ENCODE results near the gene NAT9.

The NAT9 gene

DNA sequence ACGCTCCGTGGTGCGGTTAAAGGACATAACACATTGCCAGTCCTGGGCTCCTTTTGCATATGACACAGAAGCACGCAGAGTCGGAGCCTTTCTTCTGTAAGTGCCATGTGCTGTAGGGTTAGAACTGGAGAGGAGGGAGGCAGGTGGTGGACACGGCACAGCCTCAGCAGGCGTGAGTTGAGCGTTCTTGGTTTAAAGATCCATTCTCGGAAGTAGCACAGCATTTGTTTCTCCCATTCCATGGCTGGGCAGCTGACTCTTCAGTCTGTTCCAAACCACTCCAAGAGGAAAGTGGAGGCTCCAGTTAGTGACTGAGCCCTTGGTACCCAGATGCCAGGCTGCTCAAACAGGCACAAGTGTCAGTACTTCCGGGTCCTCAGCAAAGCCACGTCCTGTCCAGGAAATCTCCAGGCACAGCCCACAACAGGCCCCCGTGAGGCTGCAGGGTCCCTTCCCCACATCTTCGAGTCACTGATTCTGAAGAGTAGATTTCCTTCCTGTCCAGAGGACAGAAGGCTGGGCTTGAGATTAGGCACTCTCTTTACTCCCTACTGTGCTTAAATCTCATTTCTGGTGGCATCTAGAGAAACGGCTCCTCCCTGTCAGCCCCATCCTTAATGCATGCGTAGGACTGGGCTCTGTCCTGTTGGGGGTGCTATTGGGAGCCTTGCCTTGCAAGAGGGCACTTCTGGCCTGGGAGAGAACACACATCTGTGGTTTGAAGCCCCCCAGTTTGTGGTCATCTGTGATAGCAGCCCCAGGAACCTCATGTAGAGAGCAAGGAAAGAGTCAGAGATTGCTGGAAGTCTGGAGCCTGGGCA lies 39.6 kb upstream of the NAT9 start:
- no peak overlapping the region for H3K27ac ChIP-seq (ENCODE audit: insufficient read depth, low read length, poor library complexity, severe bottlenecking)
- no peaks in the 10 kb centered on the region for H3K27me3 ChIP-seq (replicated peaks; ENCODE audit: control insufficient read depth, insufficient read depth, low read length, poor library complexity, severe bottlenecking)
- peaks cover 29% of the 10 kb centered on the region for H3K36me3 ChIP-seq (ENCODE audit: control insufficient read depth, insufficient read depth, low read length)
- no peak overlapping the region for H3K4me3 ChIP-seq (ENCODE audit: insufficient read depth, low read depth, low read length, poor library complexity, severe bottlenecking)
- H3K9me3 ChIP-seq (ENCODE audit: control insufficient read depth, low read length): no peaks in the 10 kb centered on the region
- H3K4me1 ChIP-seq (ENCODE audit: control insufficient read depth, insufficient read depth, low read length, poor library complexity, severe bottlenecking): no peaks in the 10 kb centered on the region
- DNase-seq: no peak

DNA sequence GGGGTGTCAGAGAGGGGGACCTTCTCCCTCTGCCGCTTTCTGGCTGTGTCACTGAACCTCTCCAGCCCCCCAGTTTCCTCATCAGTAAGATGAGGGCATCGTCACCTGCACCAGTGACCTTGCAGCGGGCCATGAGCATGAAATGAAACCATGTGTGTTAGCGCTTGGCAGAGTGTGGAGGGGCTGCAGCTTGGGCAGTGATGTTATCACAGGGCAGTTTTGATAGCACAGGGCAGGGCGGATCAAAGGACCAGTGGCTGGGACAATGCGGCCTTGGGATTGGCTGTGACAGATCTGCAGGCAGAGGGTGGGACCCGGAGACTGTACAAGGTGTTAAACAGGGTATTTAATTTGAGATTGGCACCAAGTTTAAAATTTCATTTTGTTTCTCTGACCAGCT lies 38.9 kb upstream of the NAT9 start:
- Histone ChIP-seq H3K27ac (ENCODE audit: insufficient read depth, low read length, poor library complexity, severe bottlenecking) (no peak overlapping the region), H3K4me1 (ENCODE audit: control insufficient read depth, insufficient read depth, low read length, poor library complexity, severe bottlenecking) (no peaks in the 10 kb centered on the region), H3K9me3 (ENCODE audit: control insufficient read depth, low read length) (no peaks in the 10 kb centered on the region), H3K27me3 (replicated peaks; ENCODE audit: control insufficient read depth, insufficient read depth, low read length, poor library complexity, severe bottlenecking) (no peaks in the 10 kb centered on the region), H3K4me3 (ENCODE audit: insufficient read depth, low read depth, low read length, poor library complexity, severe bottlenecking) (no peak overlapping the region), H3K36me3 (ENCODE audit: control insufficient read depth, insufficient read depth, low read length) (peaks cover 25% of the 10 kb centered on the region)
- no peak for DNase-seq

DNA sequence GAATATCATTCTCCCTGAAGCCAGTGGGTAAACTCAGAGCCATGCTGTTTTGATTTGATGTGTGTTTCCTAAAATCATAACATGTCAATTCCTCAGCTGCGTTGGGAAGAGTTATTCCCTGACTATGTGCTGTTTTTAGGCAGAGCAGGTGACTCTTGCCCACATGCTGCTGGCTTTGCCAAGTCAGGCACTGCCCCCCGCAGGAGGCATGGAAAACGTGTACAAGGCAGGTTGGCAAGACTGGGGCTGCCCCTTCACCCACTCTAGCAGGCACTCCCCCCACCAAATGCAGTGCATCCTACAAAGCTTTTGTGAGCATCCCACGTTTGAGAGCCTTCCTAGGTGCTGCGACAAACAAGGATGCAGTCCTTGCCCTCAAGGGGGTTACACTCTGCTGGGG lies 38.3 kb upstream of the NAT9 start:
- DNase-seq: no peak
- H3K4me3 ChIP-seq (ENCODE audit: insufficient read depth, low read depth, low read length, poor library complexity, severe bottlenecking): no peak overlapping the region
- no peaks in the 10 kb centered on the region for H3K9me3 ChIP-seq (ENCODE audit: control insufficient read depth, low read length)
- peaks cover 23% of the 10 kb centered on the region for H3K36me3 ChIP-seq (ENCODE audit: control insufficient read depth, insufficient read depth, low read length)
- no peaks in the 10 kb centered on the region for H3K27me3 ChIP-seq (replicated peaks; ENCODE audit: control insufficient read depth, insufficient read depth, low read length, poor library complexity, severe bottlenecking)
- no peaks in the 10 kb centered on the region for H3K4me1 ChIP-seq (ENCODE audit: control insufficient read depth, insufficient read depth, low read length, poor library complexity, severe bottlenecking)
- no peak overlapping the region for H3K27ac ChIP-seq (ENCODE audit: insufficient read depth, low read length, poor library complexity, severe bottlenecking)

DNA sequence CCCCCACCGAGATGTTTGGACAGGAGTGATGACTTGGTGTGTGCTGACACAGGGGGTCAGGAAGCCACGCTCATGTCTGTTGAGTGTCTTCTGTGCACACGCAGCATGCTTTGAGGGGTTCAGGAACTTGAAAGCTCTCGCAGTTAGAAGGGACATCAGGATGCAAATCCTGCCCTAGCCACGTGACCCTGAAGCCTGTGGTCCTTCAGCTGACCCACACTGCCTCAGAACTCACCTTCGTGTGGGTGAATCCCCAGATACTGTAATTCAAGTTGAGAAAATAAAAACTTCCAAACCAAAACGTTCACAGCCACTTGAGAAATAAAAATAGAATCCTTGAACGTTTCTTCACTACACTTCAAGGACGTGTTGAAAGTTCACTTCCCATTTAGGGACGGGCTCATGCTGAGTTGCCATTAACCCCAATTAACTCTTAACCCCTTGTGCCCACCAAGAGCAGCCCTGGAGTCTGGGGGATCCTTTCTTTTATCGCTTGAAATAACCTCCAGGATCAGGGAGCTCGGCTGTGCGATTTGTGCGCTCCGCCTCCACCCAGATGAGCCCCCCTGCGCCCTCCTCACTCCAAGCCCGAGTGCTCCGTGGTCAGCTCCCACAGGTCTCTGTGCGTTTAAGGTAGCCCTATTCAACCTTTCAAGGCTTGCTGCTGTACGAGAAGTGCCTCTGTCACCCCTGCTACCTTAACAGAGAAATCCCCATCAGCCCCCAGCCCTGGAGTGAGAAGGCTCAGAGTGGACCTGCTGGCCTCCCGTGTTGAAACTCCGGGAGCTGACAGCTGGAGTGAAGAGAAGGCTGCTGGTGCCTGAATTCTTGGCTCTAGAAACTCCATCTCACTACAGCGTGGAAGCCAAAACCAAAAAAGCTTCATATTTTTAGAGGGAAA lies 36.2 kb upstream of the NAT9 start:
- Histone ChIP-seq H3K36me3 (ENCODE audit: control insufficient read depth, insufficient read depth, low read length) (peaks cover 11% of the 10 kb centered on the region), H3K4me3 (ENCODE audit: insufficient read depth, low read depth, low read length, poor library complexity, severe bottlenecking) (no peak overlapping the region), H3K4me1 (ENCODE audit: control insufficient read depth, insufficient read depth, low read length, poor library complexity, severe bottlenecking) (no peaks in the 10 kb centered on the region), H3K27ac (ENCODE audit: insufficient read depth, low read length, poor library complexity, severe bottlenecking) (no peak overlapping the region), H3K27me3 (replicated peaks; ENCODE audit: control insufficient read depth, insufficient read depth, low read length, poor library complexity, severe bottlenecking) (no peaks in the 10 kb centered on the region), H3K9me3 (ENCODE audit: control insufficient read depth, low read length) (no peaks in the 10 kb centered on the region)
- no peak for DNase-seq

DNA sequence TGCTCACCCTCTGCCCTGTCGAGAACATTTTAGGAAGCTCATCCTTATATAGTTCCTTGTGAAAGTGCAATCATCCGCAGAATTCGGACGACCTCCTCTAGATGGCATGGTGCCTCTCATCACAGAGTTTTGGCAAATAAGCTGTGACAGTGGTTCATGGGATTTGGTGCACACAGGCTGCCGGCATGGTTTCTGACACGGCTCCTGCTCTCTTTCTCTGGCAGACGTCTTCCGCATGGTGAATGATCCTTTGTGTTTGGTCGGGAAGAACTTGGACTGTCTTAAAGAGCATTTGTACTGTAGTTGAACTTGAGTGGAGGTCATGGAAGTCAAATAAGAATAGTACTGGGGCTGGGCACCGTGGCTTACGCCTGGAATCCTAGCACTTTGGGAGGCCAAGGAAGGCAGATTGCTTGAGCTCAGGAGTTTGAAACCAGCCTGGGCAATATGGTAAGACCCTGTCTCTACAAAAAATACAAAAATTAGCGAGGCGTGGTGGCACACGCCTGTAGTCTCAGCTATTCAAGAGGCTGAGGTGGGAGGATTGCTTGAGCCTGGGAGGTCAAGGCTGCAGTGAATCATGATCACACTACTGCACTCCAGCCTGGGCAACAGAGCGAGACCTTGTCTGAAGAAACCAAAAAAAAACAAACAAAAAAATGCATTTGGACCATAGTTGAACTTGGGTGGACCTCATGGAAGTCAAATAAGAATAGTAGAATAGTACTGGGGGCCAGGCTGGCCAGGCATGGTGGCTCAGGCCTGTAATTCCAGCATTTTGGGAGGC lies 34.7 kb upstream of the NAT9 start:
- no peak overlapping the region for H3K4me3 ChIP-seq (ENCODE audit: insufficient read depth, low read depth, low read length, poor library complexity, severe bottlenecking)
- no peak overlapping the region for H3K27ac ChIP-seq (ENCODE audit: insufficient read depth, low read length, poor library complexity, severe bottlenecking)
- no peaks in the 10 kb centered on the region for H3K4me1 ChIP-seq (ENCODE audit: control insufficient read depth, insufficient read depth, low read length, poor library complexity, severe bottlenecking)
- DNase-seq: no peak
- H3K9me3 ChIP-seq (ENCODE audit: control insufficient read depth, low read length): no peaks in the 10 kb centered on the region
- peaks cover 11% of the 10 kb centered on the region for H3K36me3 ChIP-seq (ENCODE audit: control insufficient read depth, insufficient read depth, low read length)
- H3K27me3 ChIP-seq (replicated peaks; ENCODE audit: control insufficient read depth, insufficient read depth, low read length, poor library complexity, severe bottlenecking): no peaks in the 10 kb centered on the region

DNA sequence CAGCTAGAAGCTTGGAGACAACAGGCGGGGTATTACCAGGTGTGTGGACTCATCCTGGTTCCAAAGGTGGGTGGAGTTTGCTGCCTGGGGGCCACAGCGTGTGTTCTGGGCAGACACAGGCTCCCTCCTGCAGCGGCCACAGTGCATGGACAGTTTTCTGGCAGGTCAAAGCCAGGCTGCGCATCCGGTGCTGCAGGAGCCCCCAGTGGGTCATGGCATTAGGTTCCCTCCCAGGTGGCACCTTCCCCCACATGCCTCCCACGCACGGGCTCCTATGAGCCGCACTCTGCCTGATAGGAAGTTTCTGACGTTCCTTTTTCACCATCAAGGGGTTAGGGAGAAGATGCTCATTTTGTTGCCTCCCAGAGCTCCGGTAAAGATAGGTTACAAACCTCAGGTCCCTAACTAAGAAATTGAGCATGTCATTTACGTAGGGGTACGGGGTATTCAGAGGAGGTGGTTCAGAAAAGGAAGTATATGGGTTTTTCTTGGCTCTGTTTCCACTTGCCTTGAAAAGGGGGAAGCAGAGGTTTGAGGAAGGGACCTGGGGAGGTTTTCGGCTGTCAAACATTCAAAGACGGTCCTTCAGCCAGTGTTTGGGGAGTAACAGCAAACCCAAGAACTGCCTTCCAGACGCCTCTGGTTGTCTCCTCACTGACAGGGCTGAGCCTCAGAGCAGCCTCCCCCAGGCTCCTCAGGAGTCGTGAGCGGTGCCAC lies 32.7 kb upstream of the NAT9 start:
- H3K36me3 ChIP-seq (ENCODE audit: control insufficient read depth, insufficient read depth, low read length): peaks cover 21% of the 10 kb centered on the region
- DNase-seq: no peak
- H3K9me3 ChIP-seq (ENCODE audit: control insufficient read depth, low read length): no peaks in the 10 kb centered on the region
- H3K27ac ChIP-seq (ENCODE audit: insufficient read depth, low read length, poor library complexity, severe bottlenecking): no peak overlapping the region
- no peak overlapping the region for H3K4me3 ChIP-seq (ENCODE audit: insufficient read depth, low read depth, low read length, poor library complexity, severe bottlenecking)
- no peaks in the 10 kb centered on the region for H3K27me3 ChIP-seq (replicated peaks; ENCODE audit: control insufficient read depth, insufficient read depth, low read length, poor library complexity, severe bottlenecking)
- no peaks in the 10 kb centered on the region for H3K4me1 ChIP-seq (ENCODE audit: control insufficient read depth, insufficient read depth, low read length, poor library complexity, severe bottlenecking)

DNA sequence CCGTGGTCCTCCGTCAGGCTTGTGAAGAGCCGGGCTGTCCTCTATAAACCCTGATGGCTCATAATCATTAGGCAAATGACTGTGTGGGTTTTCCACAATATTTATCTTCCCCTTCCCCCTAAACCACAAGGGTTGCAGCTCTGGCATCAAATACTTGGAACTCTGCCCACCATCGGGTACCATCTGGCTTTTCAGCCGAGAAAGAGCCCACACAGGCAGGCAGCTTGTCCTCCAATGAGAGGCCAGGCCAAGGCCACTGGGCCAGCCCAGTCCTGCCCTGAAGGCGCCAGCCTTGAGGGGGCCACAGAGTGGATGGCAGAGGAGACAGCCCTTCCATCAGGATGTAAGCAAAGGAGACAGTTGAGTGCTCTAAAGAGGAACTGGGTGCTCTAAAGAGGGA lies 31.8 kb upstream of the NAT9 start:
- Histone ChIP-seq H3K36me3 (ENCODE audit: control insufficient read depth, insufficient read depth, low read length) (peaks cover 22% of the 10 kb centered on the region), H3K4me3 (ENCODE audit: insufficient read depth, low read depth, low read length, poor library complexity, severe bottlenecking) (no peak overlapping the region), H3K27ac (ENCODE audit: insufficient read depth, low read length, poor library complexity, severe bottlenecking) (no peak overlapping the region), H3K4me1 (ENCODE audit: control insufficient read depth, insufficient read depth, low read length, poor library complexity, severe bottlenecking) (no peaks in the 10 kb centered on the region), H3K9me3 (ENCODE audit: control insufficient read depth, low read length) (no peaks in the 10 kb centered on the region), H3K27me3 (replicated peaks; ENCODE audit: control insufficient read depth, insufficient read depth, low read length, poor library complexity, severe bottlenecking) (no peaks in the 10 kb centered on the region)
- DNase-seq: no peak

DNA sequence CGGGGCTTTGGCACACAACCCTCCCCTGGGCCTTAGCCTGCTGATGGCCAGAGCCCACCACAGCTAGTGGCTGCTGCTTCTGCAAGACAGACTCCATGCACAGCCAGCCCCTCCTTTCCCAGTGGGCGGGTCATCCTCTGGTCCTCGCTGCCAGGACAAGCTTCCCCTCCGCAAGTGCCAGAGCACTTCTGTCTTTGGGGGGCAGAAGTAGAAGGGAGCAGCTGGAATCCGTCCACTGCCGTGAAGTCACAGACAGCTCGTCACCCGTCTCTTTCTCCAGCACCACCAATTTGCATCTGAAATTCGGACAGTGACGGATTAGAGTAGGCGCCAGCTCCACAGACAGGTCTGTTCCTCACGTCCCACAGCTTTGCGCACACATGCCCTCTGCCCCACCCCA lies 31.3 kb upstream of the NAT9 start:
- no peaks in the 10 kb centered on the region for H3K27me3 ChIP-seq (replicated peaks; ENCODE audit: control insufficient read depth, insufficient read depth, low read length, poor library complexity, severe bottlenecking)
- H3K4me3 ChIP-seq (ENCODE audit: insufficient read depth, low read depth, low read length, poor library complexity, severe bottlenecking): no peak overlapping the region
- H3K27ac ChIP-seq (ENCODE audit: insufficient read depth, low read length, poor library complexity, severe bottlenecking): no peak overlapping the region
- DNase-seq: no peak
- H3K9me3 ChIP-seq (ENCODE audit: control insufficient read depth, low read length): no peaks in the 10 kb centered on the region
- H3K4me1 ChIP-seq (ENCODE audit: control insufficient read depth, insufficient read depth, low read length, poor library complexity, severe bottlenecking): no peaks in the 10 kb centered on the region
- peaks cover 21% of the 10 kb centered on the region for H3K36me3 ChIP-seq (ENCODE audit: control insufficient read depth, insufficient read depth, low read length)

DNA sequence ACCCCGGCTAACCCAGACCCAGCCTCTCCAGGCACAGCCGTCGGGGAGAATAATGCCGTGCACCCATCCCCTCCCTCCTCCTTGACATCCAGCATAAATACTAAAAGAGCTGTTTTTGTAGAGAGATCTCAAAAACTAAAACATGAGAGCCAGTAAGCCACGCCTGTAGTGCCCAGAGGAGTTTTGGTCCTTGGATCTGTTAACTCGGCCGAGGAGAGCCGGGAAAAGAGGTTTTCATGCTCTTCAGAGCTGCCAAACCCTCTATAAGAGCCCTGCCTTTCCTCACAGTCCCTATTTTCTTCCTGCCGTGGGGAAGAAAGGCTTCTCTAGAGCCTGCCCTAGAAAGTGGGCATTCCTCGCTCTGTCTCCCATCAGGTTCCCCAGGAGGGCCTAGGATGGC lies 30.2 kb upstream of the NAT9 start:
- Histone ChIP-seq H3K9me3 (ENCODE audit: control insufficient read depth, low read length) (no peaks in the 10 kb centered on the region), H3K4me3 (ENCODE audit: insufficient read depth, low read depth, low read length, poor library complexity, severe bottlenecking) (no peak overlapping the region), H3K36me3 (ENCODE audit: control insufficient read depth, insufficient read depth, low read length) (peaks cover 22% of the 10 kb centered on the region), H3K27me3 (replicated peaks; ENCODE audit: control insufficient read depth, insufficient read depth, low read length, poor library complexity, severe bottlenecking) (no peaks in the 10 kb centered on the region), H3K27ac (ENCODE audit: insufficient read depth, low read length, poor library complexity, severe bottlenecking) (no peak overlapping the region), H3K4me1 (ENCODE audit: control insufficient read depth, insufficient read depth, low read length, poor library complexity, severe bottlenecking) (no peaks in the 10 kb centered on the region)
- DNase-seq: no peak
